ENCODE measurements around the gene BMP8A.

- TF ChIP-seq TAF1 (IDR thresholded peaks at IDR 0.05; ENCODE audit: borderline replicate concordance, low read depth, low read length) (no peak), SP1 (IDR thresholded peaks at IDR 0.05; ENCODE audit: low read depth, low read length) (no peak), LARP7 (IDR thresholded peaks at IDR 0.05) (no peak), RAD51 (IDR thresholded peaks at IDR 0.05) (no peak), YY1 (IDR thresholded peaks at IDR 0.05; ENCODE audit: low read depth, low read length) (no peak), POLR2A (IDR thresholded peaks at IDR 0.05; ENCODE audit: low read depth, low read length) (no peak), CTCF (IDR thresholded peaks at IDR 0.05 in 2 of 3, conservative IDR thresholded peaks at IDR 0.05 in 1 of 3; ENCODE audit: control insufficient read depth in 2 of 3, extremely low read depth in 1 of 3, insufficient read depth in 1 of 3, low read depth in 3 of 3, low read length in 3 of 3) (no peak), CEBPB (IDR thresholded peaks at IDR 0.05; ENCODE audit: borderline replicate concordance in 1 of 2, low read depth in 2 of 2, low read length in 2 of 2) (no peak), BHLHE40 (IDR thresholded peaks at IDR 0.05; ENCODE audit: borderline replicate concordance in 1 of 2, low read depth in 2 of 2, low read length in 1 of 2) (no peak), POLR2AphosphoS2 (IDR thresholded peaks at IDR 0.05; ENCODE audit: low read depth, low read length) (no peak), ZNF274 (IDR thresholded peaks at IDR 0.05; ENCODE audit: insufficient read depth, insufficient read length) (no peak), SMC3 (IDR thresholded peaks at IDR 0.05; ENCODE audit: borderline replicate concordance, low read length) (no peak)
These were observed 18.1 kb upstream of the BMP8A start for GRCh38 chr1:39473324-39473723.

All from GM12878 (cell line).